Vagina (tissue), 2 donors: Measurements from ENCODE around the gene NDUFA7.

Experiments
- CTCF ChIP-seq, 3 experiments: fragments of 450-650 bp in 2 of 3; fragments of 200-600 bp in 1 of 3; sonication (generic) in 1 of 3; IDR thresholded peaks; one replicate each; pipeline ENCODE4 v1.5.1; 2017 to 2019; ENCODE audit warnings: antibody characterized with exemption in 3 of 3, mild to moderate bottlenecking in 2 of 3, moderate library complexity in 2 of 3
- POLR2A ChIP-seq, 2 donors: fragments of 450-650 bp; IDR thresholded peaks; one replicate each; pipeline ENCODE4 v1.6.1; 2017; ENCODE audit warnings: antibody characterized with exemption in 2 of 2, mild to moderate bottlenecking in 2 of 2, moderate library complexity in 2 of 2

GRCh38 chr19:8342684-8343482 is 21.7 kb upstream of the NDUFA7 start, which contains the start of gene KANK3:
- no peak for TF ChIP-seq POLR2A (IDR thresholded peaks at IDR 0.05)
- TF ChIP-seq CTCF (IDR thresholded peaks at IDR 0.05) = no peak
